ENCODE data around the gene SSTR1. TPM values are rescaled to one million over a fixed set of nuclear protein-coding genes. Genes with fewer than 3 reads are reported as not detected.

SSTR1 gene
- total and polyA plus RNA-seq, 2 of the 13 experiments (the other 11 are each of a cell fraction or from before 2014, with no cell fraction given), result 0.04 TPM

DNA sequence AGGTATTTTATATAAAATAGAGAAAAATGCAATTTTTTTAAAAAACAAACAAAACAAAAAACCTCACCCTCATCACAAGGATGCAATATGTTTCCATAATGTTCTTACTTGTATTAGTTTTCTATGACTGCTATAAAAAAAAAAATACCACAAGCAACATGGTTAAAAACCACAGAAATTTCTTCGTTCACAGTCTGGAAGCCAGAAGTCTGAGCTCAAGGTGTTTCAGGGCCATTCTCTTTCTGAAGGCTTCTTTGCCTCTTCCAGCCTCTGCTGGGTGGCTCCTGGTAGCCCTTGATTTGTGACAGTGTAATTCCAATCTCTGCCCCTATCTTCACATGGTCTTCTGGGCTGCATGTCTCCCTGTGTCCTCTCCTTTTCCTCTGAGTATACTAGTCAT is 21.5 kb upstream of the SSTR1 start:
- no peak overlapping the region for H3K4me2 ChIP-seq (ENCODE audit: low read depth, low read length)
- no peak for DNase-seq (ENCODE audit: low spot score)
- ChIA-PET CTCF (ENCODE audit: low intra/inter-chr PET ratio, low total read pairs) (no interaction called here), POLR2A (no interaction called here)
- H3K79me2 ChIP-seq (ENCODE audit: insufficient read depth, low read length), result no peaks in the 10 kb centered on the region
- no peak for ATAC-seq
- H4K20me1 ChIP-seq (ENCODE audit: insufficient read depth, low read length), result no peaks in the 10 kb centered on the region
- H3K27ac ChIP-seq (ENCODE audit: extremely low read length, insufficient read depth, low read length), result no peak overlapping the region
- H3K36me3 ChIP-seq (replicated peaks in 1 of 2; ENCODE audit: control insufficient read depth in 1 of 2, insufficient read depth in 2 of 2, low read length in 2 of 2), result no peaks in the 10 kb centered on the region
- no TSS peak for BruUV-seq (replicated peaks)
- H3K4me3 ChIP-seq (replicated peaks in 1 of 3; ENCODE audit: insufficient read depth in 1 of 3, low read depth in 2 of 3, low read length in 3 of 3), result no peak overlapping the region
- intact Hi-C loops (cut with micrococcal nuclease; ENCODE audit: unreplicated experiment) (no loop called here), in situ Hi-C loops (cut with HindIII; ENCODE audit: extremely low pct_ligation_motif_present, low pct_unique_long_range_greater_than_20kb) (no loop called here)
- no peak overlapping the region for H3K9ac ChIP-seq (ENCODE audit: insufficient read depth, low read depth, low read length)
- no peaks in the 10 kb centered on the region for H3K9me3 ChIP-seq (ENCODE audit: low read length)
- 1% methylated on average over 1 of the region's 1 CpG for WGBS (ENCODE audit: low lambda C conversion rate)
- H3K27me3 ChIP-seq (ENCODE audit: control insufficient read depth in 1 of 2, insufficient read depth in 2 of 2, low read length in 2 of 2), result no peaks in the 10 kb centered on the region
- H3K4me1 ChIP-seq (ENCODE audit: insufficient read depth, low read length), result no peaks in the 10 kb centered on the region
- FAIRE-seq, result no peak
- no peak overlapping the region for H2AFZ ChIP-seq (ENCODE audit: low read length)
- TF ChIP-seq, protein P1, sequence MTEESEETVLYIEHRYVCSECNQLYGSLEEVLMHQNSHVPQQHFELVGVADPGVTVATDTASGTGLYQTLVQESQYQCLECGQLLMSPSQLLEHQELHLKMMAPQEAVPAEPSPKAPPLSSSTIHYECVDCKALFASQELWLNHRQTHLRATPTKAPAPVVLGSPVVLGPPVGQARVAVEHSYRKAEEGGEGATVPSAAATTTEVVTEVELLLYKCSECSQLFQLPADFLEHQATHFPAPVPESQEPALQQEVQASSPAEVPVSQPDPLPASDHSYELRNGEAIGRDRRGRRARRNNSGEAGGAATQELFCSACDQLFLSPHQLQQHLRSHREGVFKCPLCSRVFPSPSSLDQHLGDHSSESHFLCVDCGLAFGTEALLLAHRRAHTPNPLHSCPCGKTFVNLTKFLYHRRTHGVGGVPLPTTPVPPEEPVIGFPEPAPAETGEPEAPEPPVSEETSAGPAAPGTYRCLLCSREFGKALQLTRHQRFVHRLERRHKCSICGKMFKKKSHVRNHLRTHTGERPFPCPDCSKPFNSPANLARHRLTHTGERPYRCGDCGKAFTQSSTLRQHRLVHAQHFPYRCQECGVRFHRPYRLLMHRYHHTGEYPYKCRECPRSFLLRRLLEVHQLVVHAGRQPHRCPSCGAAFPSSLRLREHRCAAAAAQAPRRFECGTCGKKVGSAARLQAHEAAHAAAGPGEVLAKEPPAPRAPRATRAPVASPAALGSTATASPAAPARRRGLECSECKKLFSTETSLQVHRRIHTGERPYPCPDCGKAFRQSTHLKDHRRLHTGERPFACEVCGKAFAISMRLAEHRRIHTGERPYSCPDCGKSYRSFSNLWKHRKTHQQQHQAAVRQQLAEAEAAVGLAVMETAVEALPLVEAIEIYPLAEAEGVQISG (CRISPR knock-in tag; IDR thresholded peaks at IDR 0.05), result no peak
- no peak for TF ChIP-seq EHMT2 (IDR thresholded peaks at IDR 0.05; ENCODE audit: borderline replicate concordance, low read depth, low read length)
- TF ChIP-seq, protein P2, sequence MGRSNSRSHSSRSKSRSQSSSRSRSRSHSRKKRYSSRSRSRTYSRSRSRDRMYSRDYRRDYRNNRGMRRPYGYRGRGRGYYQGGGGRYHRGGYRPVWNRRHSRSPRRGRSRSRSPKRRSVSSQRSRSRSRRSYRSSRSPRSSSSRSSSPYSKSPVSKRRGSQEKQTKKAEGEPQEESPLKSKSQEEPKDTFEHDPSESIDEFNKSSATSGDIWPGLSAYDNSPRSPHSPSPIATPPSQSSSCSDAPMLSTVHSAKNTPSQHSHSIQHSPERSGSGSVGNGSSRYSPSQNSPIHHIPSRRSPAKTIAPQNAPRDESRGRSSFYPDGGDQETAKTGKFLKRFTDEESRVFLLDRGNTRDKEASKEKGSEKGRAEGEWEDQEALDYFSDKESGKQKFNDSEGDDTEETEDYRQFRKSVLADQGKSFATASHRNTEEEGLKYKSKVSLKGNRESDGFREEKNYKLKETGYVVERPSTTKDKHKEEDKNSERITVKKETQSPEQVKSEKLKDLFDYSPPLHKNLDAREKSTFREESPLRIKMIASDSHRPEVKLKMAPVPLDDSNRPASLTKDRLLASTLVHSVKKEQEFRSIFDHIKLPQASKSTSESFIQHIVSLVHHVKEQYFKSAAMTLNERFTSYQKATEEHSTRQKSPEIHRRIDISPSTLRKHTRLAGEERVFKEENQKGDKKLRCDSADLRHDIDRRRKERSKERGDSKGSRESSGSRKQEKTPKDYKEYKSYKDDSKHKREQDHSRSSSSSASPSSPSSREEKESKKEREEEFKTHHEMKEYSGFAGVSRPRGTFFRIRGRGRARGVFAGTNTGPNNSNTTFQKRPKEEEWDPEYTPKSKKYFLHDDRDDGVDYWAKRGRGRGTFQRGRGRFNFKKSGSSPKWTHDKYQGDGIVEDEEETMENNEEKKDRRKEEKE (IDR thresholded peaks at IDR 0.05), result no peak
- TF ChIP-seq ZNF329 (CRISPR knock-in tag; IDR thresholded peaks at IDR 0.05; ENCODE audit: low read depth), result no peak
- TF ChIP-seq, protein P3, sequence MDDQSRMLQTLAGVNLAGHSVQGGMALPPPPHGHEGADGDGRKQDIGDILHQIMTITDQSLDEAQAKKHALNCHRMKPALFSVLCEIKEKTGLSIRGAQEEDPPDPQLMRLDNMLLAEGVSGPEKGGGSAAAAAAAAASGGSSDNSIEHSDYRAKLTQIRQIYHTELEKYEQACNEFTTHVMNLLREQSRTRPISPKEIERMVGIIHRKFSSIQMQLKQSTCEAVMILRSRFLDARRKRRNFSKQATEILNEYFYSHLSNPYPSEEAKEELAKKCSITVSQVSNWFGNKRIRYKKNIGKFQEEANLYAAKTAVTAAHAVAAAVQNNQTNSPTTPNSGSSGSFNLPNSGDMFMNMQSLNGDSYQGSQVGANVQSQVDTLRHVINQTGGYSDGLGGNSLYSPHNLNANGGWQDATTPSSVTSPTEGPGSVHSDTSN (CRISPR knock-in tag; IDR thresholded peaks at IDR 0.05; ENCODE audit: borderline replicate concordance), result no peak
- TF ChIP-seq ZNF788 (CRISPR knock-in tag; IDR thresholded peaks at IDR 0.05; ENCODE audit: borderline replicate concordance), result no peak
- no peak for TF ChIP-seq NR2F1 (CRISPR knock-in tag; IDR thresholded peaks at IDR 0.05)
- TF ChIP-seq, protein P4, sequence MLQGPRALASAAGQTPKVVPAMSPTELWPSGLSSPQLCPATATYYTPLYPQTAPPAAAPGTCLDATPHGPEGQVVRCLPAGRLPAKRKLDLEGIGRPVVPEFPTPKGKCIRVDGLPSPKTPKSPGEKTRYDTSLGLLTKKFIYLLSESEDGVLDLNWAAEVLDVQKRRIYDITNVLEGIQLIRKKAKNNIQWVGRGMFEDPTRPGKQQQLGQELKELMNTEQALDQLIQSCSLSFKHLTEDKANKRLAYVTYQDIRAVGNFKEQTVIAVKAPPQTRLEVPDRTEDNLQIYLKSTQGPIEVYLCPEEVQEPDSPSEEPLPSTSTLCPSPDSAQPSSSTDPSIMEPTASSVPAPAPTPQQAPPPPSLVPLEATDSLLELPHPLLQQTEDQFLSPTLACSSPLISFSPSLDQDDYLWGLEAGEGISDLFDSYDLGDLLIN (CRISPR knock-in tag; IDR thresholded peaks at IDR 0.05; ENCODE audit: borderline replicate concordance), result no peak
- no peak for TF ChIP-seq ASH2L (IDR thresholded peaks at IDR 0.05; ENCODE audit: insufficient read length, low read depth, low read length)
- TF ChIP-seq ZNF776 (CRISPR knock-in tag; IDR thresholded peaks at IDR 0.05), result no peak
- TF ChIP-seq, protein P5, sequence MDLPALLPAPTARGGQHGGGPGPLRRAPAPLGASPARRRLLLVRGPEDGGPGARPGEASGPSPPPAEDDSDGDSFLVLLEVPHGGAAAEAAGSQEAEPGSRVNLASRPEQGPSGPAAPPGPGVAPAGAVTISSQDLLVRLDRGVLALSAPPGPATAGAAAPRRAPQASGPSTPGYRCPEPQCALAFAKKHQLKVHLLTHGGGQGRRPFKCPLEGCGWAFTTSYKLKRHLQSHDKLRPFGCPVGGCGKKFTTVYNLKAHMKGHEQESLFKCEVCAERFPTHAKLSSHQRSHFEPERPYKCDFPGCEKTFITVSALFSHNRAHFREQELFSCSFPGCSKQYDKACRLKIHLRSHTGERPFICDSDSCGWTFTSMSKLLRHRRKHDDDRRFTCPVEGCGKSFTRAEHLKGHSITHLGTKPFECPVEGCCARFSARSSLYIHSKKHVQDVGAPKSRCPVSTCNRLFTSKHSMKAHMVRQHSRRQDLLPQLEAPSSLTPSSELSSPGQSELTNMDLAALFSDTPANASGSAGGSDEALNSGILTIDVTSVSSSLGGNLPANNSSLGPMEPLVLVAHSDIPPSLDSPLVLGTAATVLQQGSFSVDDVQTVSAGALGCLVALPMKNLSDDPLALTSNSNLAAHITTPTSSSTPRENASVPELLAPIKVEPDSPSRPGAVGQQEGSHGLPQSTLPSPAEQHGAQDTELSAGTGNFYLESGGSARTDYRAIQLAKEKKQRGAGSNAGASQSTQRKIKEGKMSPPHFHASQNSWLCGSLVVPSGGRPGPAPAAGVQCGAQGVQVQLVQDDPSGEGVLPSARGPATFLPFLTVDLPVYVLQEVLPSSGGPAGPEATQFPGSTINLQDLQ (CRISPR knock-in tag; IDR thresholded peaks at IDR 0.05), result no peak
- TF ChIP-seq ZNF326 (CRISPR knock-in tag; IDR thresholded peaks at IDR 0.05; ENCODE audit: borderline replicate concordance), result no peak
- TF ChIP-seq ZBTB38 (CRISPR knock-in tag; IDR thresholded peaks at IDR 0.05), result no peak

Data from HepG2 (cell line).